HEK293T (cell line): Measurements from ENCODE around the gene PIK3CB.

Experiments
- CTCF ChIA-PET: fragments of 350-600 bp; formaldehyde crosslinking; extraction: SDS; loops from one replicate; lab custom pipeline; 2021; ENCODE audit warnings: antibody characterized with exemption, inconsistent platforms; lab: Yijun Ruan, JAX
- POLR2A ChIA-PET: fragments of 350-600 bp; formaldehyde crosslinking; extraction: SDS; loops from one replicate; lab custom pipeline; 2020; ENCODE audit warnings: antibody characterized with exemption, inconsistent platforms; lab: Yijun Ruan, JAX
- DNase-seq: peaks from one replicate; pipeline ENCODE4 v3.0.0; 2012; ENCODE audit warnings: mixed read lengths; ENCODE audit errors: extremely low spot score
- ARNT ChIP-seq: fragments of 450-650 bp; IDR thresholded peaks from 2 replicates; pipeline ENCODE4 v1.6.1; 2017; ENCODE audit warnings: mild to moderate bottlenecking
- BHLHE40 ChIP-seq: fragments of 450-650 bp; IDR thresholded peaks from 2 replicates; pipeline ENCODE4 v1.6.1; 2016; ENCODE audit warnings: mild to moderate bottlenecking, moderate library complexity, borderline replicate concordance
- CTBP1 ChIP-seq: fragments of 450-650 bp; IDR thresholded peaks from 2 replicates; pipeline ENCODE4 v1.6.1; 2016; ENCODE audit warnings: borderline replicate concordance
- ELF4 ChIP-seq: fragments of 450-650 bp; IDR thresholded peaks from 2 replicates; pipeline ENCODE4 v1.6.1; 2017; ENCODE audit warnings: antibody characterized with exemption
- FOXA1 ChIP-seq: fragments of 450-650 bp; IDR thresholded peaks from 2 replicates; pipeline ENCODE4 v1.6.1; 2016; ENCODE audit warnings: mild to moderate bottlenecking
- FOXK2 ChIP-seq: fragments of 450-650 bp; IDR thresholded peaks from 2 replicates; pipeline ENCODE4 v1.6.1; 2016; ENCODE audit warnings: mild to moderate bottlenecking
- FOXM1 ChIP-seq: fragments of 450-650 bp; IDR thresholded peaks from 2 replicates; pipeline ENCODE4 v1.6.1; 2017; ENCODE audit warnings: mild to moderate bottlenecking, borderline replicate concordance
- HDGF ChIP-seq: fragments of 450-650 bp; IDR thresholded peaks from 2 replicates; pipeline ENCODE4 v1.6.1; 2017; ENCODE audit warnings: antibody characterized with exemption, borderline replicate concordance
- L3MBTL2 ChIP-seq: fragments of 450-650 bp; conservative IDR thresholded peaks from 2 replicates; pipeline ENCODE4 v1.6.1; 2016; ENCODE audit warnings: mild to moderate bottlenecking
- LEF1 ChIP-seq: fragments of 450-650 bp; IDR thresholded peaks from 2 replicates; pipeline ENCODE4 v1.6.1; 2017; ENCODE audit warnings: mild to moderate bottlenecking, borderline replicate concordance
- NFRKB ChIP-seq: fragments of 450-650 bp; IDR thresholded peaks from 2 replicates; pipeline ENCODE4 v1.6.1; 2016; ENCODE audit warnings: mild to moderate bottlenecking, moderate library complexity
- PKNOX1 ChIP-seq: fragments of 450-650 bp; IDR thresholded peaks from 2 replicates; pipeline ENCODE4 v1.6.1; 2016
- SP1 ChIP-seq: fragments of 450-650 bp; IDR thresholded peaks from 2 replicates; pipeline ENCODE4 v1.6.1; 2017
- SUZ12 ChIP-seq: fragments of 450-650 bp; IDR thresholded peaks from 2 replicates; pipeline ENCODE4 v1.6.1; 2016; ENCODE audit warnings: mild to moderate bottlenecking
- TARDBP ChIP-seq: fragments of 450-650 bp; IDR thresholded peaks from 2 replicates; pipeline ENCODE4 v1.6.1; 2016
- ZNF384 ChIP-seq: fragments of 450-650 bp; IDR thresholded peaks from 2 replicates; pipeline ENCODE4 v1.6.1; 2016

The PIK3CB gene

DNA sequence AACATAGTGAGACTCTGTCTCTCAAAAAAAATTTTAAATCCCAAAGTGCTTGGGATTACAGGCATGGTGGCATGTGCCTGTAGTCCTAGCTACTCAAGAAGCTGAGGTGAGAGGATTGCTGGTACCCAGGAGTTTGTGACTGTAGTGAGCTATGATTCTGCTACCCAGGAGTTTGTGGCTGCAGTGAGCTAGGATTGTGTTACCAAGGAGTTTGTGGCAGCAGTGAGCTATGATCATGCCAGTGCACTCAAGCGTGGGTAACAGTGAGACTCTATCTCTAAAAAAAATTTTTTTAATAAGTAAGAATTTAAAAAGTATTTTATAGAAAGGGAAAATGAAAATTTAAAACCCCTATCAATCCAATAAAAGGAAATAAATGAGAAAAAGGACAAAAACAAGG is 156.6 kb downstream of the PIK3CB start:
- CTCF ChIA-PET, result interaction anchor here (1.4 kb wide), 1 partner anchor 238 kb away, joined by 5 read pairs; no protein-coding TSS in a partner anchor
- no peak for TF ChIP-seq PKNOX1
- no peak for TF ChIP-seq LEF1
- no peak for TF ChIP-seq NFRKB
- no peak for TF ChIP-seq CTBP1
- TF ChIP-seq BHLHE40, result no peak
- no peak for TF ChIP-seq HDGF
- TF ChIP-seq L3MBTL2, result no peak
- no peak for TF ChIP-seq FOXM1
- no peak for TF ChIP-seq ZNF384
- no peak for TF ChIP-seq ARNT
- no peak for TF ChIP-seq FOXA1
- no peak for TF ChIP-seq SP1
- TF ChIP-seq FOXK2, result no peak
- TF ChIP-seq SUZ12, result no peak
- TF ChIP-seq ELF4, result no peak
- TF ChIP-seq TARDBP, result no peak
- POLR2A ChIA-PET, result interaction anchor here (1.3 kb wide), 1 partner anchor 70 kb away, joined by 3 read pairs; the partner anchor contains the start of gene FAIM
- no peak for DNase-seq

GRCh38 chr3:138675393-138675792 is 159.3 kb downstream of the PIK3CB start:
- no peak for TF ChIP-seq LEF1
- TF ChIP-seq HDGF, result no peak
- no peak for TF ChIP-seq ZNF384
- no peak for TF ChIP-seq PKNOX1
- no peak for TF ChIP-seq FOXA1
- TF ChIP-seq FOXK2, result no peak
- TF ChIP-seq ARNT, result no peak
- TF ChIP-seq FOXM1, result no peak
- no peak for TF ChIP-seq L3MBTL2
- no peak for TF ChIP-seq CTBP1
- TF ChIP-seq BHLHE40, result no peak
- no peak for TF ChIP-seq ELF4
- TF ChIP-seq SUZ12, result no peak
- no peak for TF ChIP-seq SP1
- TF ChIP-seq NFRKB, result no peak
- ChIA-PET CTCF (no interaction called here), POLR2A (no interaction called here)
- no peak for DNase-seq

GRCh38 chr3:138673641-138674530 is 160.8 kb downstream of the PIK3CB start:
- ChIA-PET CTCF (no interaction called here), POLR2A (no interaction called here)
- TF ChIP-seq HDGF (no peak), ZNF384 (no peak), FOXA1 (no peak), TARDBP (no peak), SP1 (no peak), SUZ12 (no peak), BHLHE40 (no peak), ELF4 (no peak), NFRKB (no peak), L3MBTL2 (no peak), LEF1 (no peak), FOXK2 (no peak), FOXM1 (no peak)
- DNase-seq, result no peak

DNA sequence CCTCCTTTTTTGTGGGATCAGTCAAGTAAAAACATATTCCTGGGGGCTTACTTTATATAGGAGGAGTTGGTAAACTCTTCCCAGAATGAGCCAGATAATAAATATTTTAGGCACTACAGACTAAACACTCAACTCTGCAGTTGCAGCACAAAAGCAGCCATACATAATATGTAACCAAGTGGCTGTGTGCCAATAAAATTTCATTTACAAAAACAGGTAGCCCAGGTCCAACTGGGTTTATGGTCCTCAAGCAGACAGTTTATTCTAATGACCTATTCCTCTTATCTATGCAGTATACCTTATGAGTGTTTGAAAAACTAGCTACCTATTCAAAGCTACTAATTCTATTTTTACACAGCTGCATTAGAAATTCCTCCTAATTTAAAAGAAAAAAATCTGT is 164.3 kb downstream of the PIK3CB start:
- no peak for DNase-seq
- POLR2A ChIA-PET, result no interaction called here
- no peak for TF ChIP-seq FOXA1
- TF ChIP-seq CTBP1, result no peak
- TF ChIP-seq ZNF384, result no peak
- TF ChIP-seq SP1, result no peak
- no peak for TF ChIP-seq BHLHE40
- TF ChIP-seq SUZ12, result no peak
- no peak for TF ChIP-seq TARDBP
- no peak for TF ChIP-seq ELF4
- no peak for TF ChIP-seq FOXM1
- TF ChIP-seq HDGF, result no peak
- CTCF ChIA-PET, result no interaction called here

GRCh38 chr3:138668107-138668506 is 166.6 kb downstream of the PIK3CB start:
- TF ChIP-seq ZNF384, result no peak
- TF ChIP-seq L3MBTL2, result no peak
- no peak for TF ChIP-seq FOXA1
- no peak for TF ChIP-seq FOXK2
- no peak for TF ChIP-seq SP1
- TF ChIP-seq ARNT, result no peak
- DNase-seq, result no peak
- ChIA-PET CTCF (interaction anchor here (0.6 kb wide), 1 partner anchor 251 kb away, joined by 5 read pairs; no protein-coding TSS in a partner anchor), POLR2A (no interaction called here)

DNA sequence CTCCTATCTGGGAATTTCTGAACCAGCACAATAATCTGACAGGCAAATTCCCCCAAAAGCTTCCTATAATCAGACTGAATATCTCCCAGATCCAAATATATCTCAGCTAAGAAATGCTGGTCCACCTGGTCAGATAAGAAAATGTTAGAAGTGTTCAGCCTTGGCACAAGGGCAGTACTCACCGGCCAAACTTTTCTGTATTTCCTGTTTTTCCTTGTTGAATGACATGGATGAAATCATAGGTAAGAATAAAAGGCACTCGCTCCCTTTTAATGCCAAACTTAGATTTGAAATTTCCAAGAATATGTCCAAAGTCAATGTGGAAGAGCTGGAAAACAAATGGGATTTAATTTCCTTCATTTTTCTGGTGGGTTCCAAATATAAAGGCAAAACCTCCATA is 177.2 kb downstream of the PIK3CB start:
- TF ChIP-seq ZNF384 (no peak), CTBP1 (no peak), SP1 (no peak), ELF4 (no peak), BHLHE40 (no peak), HDGF (no peak), FOXM1 (no peak), FOXA1 (no peak), PKNOX1 (no peak), FOXK2 (no peak), L3MBTL2 (no peak), ARNT (no peak), LEF1 (no peak), NFRKB (no peak), SUZ12 (no peak), TARDBP (no peak)
- ChIA-PET POLR2A (no interaction called here), CTCF (no interaction called here)
- DNase-seq, result no peak
